Cardiac fibroblast (primary cell): Measurements from ENCODE around the gene RCHY1.
"Not testable (repeated sequence)": the region's sequence is repeated elsewhere in the genome, so short reads cannot be mapped to it uniquely, and the experiment has no call there.

Experiments
- DNase-seq, 2 donors: peaks; one replicate each; pipeline versions ENCODE4 v3.0.0 to v3.0.0-alpha.2; 2010; ENCODE audit warnings: low read depth in 2 of 2
- H3K4me3 ChIP-seq, 2 donors: replicated peaks in 1 of 2; 1 replicate in 1 of 2; 2 replicates in 1 of 2; pipeline ENCODE4 v1.5.1; 2011; ENCODE audit warnings: low read depth in 2 of 2, low read length in 2 of 2, mild to moderate bottlenecking in 2 of 2, moderate library complexity in 1 of 2
- TF ChIP-seq, protein P1 (sequence below): IDR thresholded peaks from one replicate; pipeline ENCODE4 v1.5.1; 2011; ENCODE audit warnings: low read depth, mild to moderate bottlenecking, low read length, inconsistent platforms

The RCHY1 gene

DNA sequence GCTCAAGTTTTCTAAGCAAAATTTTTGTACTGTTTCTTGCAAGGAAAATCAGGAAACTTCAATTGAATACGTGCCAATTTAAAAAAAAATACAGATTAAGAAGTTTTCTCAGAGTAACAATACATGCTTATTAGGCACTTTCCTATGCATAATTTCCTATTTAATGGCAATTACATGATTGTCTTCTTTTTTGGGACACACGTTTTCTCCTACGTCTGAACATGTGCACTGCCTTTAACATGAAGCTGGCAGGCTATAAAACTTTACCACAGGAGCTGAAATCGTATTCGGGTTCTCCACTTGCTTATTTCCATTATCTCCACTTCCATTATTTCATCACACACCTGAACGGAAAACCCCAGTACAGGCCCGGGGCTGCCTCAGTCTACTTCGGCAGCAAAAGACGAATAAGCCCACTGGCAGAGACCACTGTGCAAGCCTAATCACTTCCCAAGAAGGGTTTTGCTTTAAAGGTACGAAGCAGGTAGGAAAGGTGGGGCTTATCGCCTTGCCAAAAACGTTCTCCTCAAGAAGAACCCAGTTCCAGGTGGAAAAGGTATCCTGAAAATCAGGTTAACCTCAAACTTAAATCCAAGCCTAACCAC, 575 bp downstream of the RCHY1 start:
- peak; percentile 7 to 17 for DNase-seq
- TF ChIP-seq, protein P1, sequence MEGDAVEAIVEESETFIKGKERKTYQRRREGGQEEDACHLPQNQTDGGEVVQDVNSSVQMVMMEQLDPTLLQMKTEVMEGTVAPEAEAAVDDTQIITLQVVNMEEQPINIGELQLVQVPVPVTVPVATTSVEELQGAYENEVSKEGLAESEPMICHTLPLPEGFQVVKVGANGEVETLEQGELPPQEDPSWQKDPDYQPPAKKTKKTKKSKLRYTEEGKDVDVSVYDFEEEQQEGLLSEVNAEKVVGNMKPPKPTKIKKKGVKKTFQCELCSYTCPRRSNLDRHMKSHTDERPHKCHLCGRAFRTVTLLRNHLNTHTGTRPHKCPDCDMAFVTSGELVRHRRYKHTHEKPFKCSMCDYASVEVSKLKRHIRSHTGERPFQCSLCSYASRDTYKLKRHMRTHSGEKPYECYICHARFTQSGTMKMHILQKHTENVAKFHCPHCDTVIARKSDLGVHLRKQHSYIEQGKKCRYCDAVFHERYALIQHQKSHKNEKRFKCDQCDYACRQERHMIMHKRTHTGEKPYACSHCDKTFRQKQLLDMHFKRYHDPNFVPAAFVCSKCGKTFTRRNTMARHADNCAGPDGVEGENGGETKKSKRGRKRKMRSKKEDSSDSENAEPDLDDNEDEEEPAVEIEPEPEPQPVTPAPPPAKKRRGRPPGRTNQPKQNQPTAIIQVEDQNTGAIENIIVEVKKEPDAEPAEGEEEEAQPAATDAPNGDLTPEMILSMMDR: no peak
- H3K4me3 ChIP-seq: peak overlapping the region; percentile 85 to 94

DNA sequence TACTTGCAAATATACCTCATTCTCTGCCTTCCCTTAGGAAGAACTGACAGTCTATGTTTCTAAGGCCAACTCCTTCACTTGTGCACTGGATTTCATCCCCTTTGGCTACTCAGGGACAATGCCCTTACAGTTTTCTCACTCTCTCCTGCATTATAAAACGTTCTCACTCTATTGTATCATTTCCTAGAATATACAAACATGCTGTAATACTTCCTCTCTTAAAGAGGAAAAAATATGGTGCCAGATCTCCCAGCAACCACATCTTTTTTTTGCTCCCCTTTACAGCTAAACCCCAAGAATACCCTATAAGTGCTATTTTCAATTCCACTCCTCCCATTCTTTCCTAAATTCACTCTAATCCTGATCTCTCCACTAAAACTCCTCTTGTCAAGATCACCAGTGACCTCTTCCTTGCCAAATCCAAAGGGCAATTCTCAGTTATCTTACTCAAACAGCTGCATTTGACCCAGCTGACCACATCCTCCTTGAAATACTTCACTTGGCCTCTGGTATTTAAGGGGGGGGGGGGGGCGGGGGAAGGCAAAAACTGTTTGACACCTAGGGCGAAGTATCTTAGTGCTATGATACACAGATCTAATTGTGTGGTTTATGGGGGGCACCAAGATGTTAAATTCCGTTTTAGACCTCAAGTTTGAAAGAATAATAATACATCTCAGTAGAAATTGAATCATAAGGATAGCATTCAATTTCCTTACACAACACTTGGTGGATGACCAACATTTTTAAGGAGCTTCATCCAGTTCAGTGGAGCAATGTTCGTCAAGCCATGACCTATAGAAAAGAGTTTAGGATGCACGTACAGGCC, 1.6 kb downstream of the RCHY1 start:
- TF ChIP-seq, protein P1: no peak

DNA sequence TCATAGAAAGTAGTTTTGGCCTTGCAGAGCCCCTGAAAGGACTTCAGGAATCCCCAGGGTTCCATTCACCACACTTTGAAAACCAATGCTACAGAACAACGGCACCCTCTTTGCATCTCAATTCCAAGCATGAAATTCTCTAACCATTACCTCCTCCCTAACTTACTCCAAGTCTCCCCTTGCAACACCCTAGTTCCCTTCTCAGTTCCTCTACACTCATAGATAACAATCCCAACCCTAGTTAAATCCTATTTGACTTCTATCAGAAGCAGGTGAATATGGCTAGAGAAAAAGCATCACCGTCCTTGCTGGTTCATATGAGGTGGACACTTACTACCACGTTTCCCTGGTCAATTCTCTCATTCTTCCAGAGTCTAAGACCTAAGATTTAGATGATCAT, 2.4 kb downstream of the RCHY1 start:
- DNase-seq: no peak
- H3K4me3 ChIP-seq: no peak overlapping the region
- TF ChIP-seq, protein P1: no peak

More for the DNA sequence above, 1.6 kb downstream of the RCHY1 start:
- peak overlapping the region; percentile 85 to 94 for H3K4me3 ChIP-seq
- peak; percentile 39 to 72 for DNase-seq

DNA sequence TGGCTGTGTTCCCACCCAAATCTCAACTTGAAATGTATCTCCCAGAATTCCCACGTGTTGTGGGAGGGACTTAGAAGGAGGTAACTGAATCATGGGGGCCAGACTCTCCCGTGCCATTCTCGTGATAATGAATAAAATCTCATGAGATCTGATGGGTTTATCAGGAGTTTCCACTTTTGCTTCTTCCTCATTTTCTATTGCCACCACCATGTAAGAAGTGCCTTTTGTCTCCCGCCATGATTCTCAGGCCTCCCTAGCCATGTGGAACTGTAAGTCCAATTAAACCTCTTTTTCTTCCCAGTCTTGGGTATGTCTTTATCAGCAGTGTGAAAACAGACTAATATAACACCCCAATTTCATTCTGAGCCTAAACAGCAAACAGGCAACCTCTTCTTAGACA, 4.6 kb downstream of the RCHY1 start:
- not testable (repeated sequence) for DNase-seq, H3K4me3 ChIP-seq

DNA sequence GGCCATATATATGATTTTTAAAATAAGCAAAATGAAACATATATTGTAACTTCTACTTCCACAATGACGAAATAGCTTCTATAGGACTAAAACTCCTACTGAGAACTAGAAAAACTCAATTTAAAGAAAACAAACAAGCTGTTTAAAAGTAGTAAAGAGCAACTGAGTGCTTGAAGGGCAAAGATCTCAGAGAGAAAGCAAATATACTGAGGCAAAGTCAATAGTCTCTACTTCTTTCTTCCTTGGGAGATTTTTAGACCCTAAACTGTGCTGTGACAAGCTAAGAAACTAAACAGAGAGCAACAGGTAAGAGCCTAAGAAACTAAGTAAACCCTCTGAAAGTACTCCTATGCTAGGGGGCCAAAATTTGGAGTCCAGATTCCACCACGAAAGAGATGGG, 8.6 kb downstream of the RCHY1 start:
- no peak for DNase-seq
- TF ChIP-seq, protein P1: no peak
- H3K4me3 ChIP-seq: no peak overlapping the region

DNA sequence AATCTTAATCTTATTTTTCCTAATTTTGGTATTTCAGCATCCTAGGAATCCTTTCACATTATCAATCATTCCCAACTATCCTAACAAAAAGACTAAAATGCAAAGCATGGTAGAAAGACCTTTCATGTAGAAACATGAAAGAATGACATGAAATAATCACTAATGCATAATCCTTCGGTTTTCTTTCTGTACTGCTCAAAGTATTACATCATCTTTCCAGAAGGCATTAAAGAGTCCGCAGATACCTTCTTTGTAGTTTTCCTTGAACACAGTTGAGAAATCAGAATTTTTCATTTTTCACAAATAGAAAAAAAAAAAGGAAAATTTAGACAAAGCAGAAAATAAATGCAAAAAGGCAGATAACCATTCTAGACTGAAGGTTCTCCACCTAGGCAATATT, 11.5 kb downstream of the RCHY1 start:
- DNase-seq: no peak
- TF ChIP-seq, protein P1: no peak
- H3K4me3 ChIP-seq: no peak overlapping the region

DNA sequence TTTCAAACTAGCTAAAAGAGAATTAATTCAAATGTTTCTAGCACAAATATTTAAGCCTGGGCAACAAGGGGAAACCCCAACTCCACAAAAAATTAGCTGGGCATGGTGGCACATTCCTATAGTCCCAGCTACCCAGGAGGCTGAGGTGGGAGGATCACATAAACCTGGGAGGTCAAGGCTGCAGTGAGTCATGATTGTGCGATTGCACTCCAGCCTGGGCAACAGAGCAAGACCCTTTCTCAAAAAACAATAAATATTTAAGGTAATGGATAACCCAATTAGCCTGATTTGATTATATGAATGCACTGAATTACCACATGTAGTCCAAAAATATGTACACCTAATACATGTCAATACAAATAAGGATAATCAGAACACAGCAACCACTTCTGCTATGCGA, 14.3 kb downstream of the RCHY1 start:
- no peak for DNase-seq
- TF ChIP-seq, protein P1: no peak

More for the DNA sequence above, 14.3 kb downstream of the RCHY1 start:
- H3K4me3 ChIP-seq: no peak overlapping the region
